SU-DHL-6 (cell line): ENCODE measurements around the gene FAM131B.

Experiments
- EZH2phosphoT487 ChIP-seq: fragments of 200-600 bp; sonication (generic), shearing (Covaris generic); conservative IDR thresholded peaks from 2 replicates; pipeline ENCODE4 v1.6.1; 2018; ENCODE audit warnings: mild to moderate bottlenecking, antibody characterized with exemption, low read length, moderate library complexity, mixed read lengths
- TF ChIP-seq, protein P1 (sequence below): fragments of 200-600 bp; sonication (generic); IDR thresholded peaks from one replicate; pipeline ENCODE4 v1.5.1; 2017; ENCODE audit warnings: antibody characterized with exemption, mild to moderate bottlenecking, low read length, moderate library complexity; ENCODE audit not compliant: insufficient read depth, poor library complexity, severe bottlenecking

DNA sequence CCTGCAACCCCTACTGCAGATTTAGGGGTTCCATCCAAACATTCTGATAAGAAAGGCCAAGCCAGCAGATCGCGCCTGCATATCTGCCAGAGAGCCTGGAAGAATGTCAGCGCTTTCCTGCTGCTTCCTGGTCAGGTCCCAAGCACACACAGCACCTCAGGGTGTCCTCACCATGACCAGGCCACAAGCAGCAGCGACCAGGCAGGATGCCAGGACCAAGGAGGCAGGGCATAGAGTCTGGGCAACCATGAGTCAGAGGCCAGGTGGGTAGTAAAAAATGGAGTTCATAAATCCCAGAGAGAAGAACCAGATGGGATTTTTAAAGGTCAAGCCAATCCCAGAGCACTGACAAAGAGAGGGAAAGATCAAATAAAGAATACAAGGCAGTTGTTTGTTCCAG lies 5.5 kb upstream of the FAM131B start:
- TF ChIP-seq, protein P1, sequence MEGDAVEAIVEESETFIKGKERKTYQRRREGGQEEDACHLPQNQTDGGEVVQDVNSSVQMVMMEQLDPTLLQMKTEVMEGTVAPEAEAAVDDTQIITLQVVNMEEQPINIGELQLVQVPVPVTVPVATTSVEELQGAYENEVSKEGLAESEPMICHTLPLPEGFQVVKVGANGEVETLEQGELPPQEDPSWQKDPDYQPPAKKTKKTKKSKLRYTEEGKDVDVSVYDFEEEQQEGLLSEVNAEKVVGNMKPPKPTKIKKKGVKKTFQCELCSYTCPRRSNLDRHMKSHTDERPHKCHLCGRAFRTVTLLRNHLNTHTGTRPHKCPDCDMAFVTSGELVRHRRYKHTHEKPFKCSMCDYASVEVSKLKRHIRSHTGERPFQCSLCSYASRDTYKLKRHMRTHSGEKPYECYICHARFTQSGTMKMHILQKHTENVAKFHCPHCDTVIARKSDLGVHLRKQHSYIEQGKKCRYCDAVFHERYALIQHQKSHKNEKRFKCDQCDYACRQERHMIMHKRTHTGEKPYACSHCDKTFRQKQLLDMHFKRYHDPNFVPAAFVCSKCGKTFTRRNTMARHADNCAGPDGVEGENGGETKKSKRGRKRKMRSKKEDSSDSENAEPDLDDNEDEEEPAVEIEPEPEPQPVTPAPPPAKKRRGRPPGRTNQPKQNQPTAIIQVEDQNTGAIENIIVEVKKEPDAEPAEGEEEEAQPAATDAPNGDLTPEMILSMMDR, result no peak
- no peak for TF ChIP-seq EZH2phosphoT487
